Measurements from ENCODE around the gene MTHFR. TPM values are rescaled to one million over a fixed set of nuclear protein-coding genes. Genes with fewer than 3 reads are reported as not detected.
A peak's percentile ranks its signal among the peaks of the same experiment; 100 is the strongest.

Gene MTHFR
- total and polyA plus RNA-seq, 2 donors from 2014 or later: 10.6 to 65.5 TPM

- no peaks in the 10 kb centered on the region for H3K27me3 ChIP-seq (ENCODE audit: control insufficient read depth, insufficient read depth, low read length)
- FAIRE-seq (no peak), DNase-seq (no peak)
- H3K9me3 ChIP-seq (ENCODE audit: control insufficient read depth in 2 of 3, insufficient read depth in 1 of 3, low read length in 3 of 3): no peaks in the 10 kb centered on the region
- TF ChIP-seq, protein P1, sequence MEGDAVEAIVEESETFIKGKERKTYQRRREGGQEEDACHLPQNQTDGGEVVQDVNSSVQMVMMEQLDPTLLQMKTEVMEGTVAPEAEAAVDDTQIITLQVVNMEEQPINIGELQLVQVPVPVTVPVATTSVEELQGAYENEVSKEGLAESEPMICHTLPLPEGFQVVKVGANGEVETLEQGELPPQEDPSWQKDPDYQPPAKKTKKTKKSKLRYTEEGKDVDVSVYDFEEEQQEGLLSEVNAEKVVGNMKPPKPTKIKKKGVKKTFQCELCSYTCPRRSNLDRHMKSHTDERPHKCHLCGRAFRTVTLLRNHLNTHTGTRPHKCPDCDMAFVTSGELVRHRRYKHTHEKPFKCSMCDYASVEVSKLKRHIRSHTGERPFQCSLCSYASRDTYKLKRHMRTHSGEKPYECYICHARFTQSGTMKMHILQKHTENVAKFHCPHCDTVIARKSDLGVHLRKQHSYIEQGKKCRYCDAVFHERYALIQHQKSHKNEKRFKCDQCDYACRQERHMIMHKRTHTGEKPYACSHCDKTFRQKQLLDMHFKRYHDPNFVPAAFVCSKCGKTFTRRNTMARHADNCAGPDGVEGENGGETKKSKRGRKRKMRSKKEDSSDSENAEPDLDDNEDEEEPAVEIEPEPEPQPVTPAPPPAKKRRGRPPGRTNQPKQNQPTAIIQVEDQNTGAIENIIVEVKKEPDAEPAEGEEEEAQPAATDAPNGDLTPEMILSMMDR (IDR thresholded peaks at IDR 0.05; ENCODE audit: borderline replicate concordance, extremely low read depth, insufficient read depth): no peak
- no peak overlapping the region for H3K9ac ChIP-seq (ENCODE audit: low read length in 3 of 3)
- no peak overlapping the region for H3K27ac ChIP-seq (ENCODE audit: low read depth in 2 of 2, low read length in 2 of 2)
- peaks cover 3 to 51% (median 37%) of the 10 kb centered on the region in 3 donors for H3K4me1 ChIP-seq (ENCODE audit: control insufficient read depth in 2 of 3, insufficient read depth in 2 of 3, low read depth in 1 of 3, low read length in 3 of 3)
- intact Hi-C loops (cut with DNase I): no loop called here
- H3K4me3 ChIP-seq (ENCODE audit: low read length in 3 of 3): no peak overlapping the region
- peaks cover 0 to 14% (median 0%) of the 10 kb centered on the region in 3 donors for H3K36me3 ChIP-seq (ENCODE audit: control insufficient read depth in 2 of 3, insufficient read depth in 3 of 3, low read length in 3 of 3)
Observed at GRCh38 chr1:11786168-11786567, 19.6 kb downstream of the MTHFR start.

DNA sequence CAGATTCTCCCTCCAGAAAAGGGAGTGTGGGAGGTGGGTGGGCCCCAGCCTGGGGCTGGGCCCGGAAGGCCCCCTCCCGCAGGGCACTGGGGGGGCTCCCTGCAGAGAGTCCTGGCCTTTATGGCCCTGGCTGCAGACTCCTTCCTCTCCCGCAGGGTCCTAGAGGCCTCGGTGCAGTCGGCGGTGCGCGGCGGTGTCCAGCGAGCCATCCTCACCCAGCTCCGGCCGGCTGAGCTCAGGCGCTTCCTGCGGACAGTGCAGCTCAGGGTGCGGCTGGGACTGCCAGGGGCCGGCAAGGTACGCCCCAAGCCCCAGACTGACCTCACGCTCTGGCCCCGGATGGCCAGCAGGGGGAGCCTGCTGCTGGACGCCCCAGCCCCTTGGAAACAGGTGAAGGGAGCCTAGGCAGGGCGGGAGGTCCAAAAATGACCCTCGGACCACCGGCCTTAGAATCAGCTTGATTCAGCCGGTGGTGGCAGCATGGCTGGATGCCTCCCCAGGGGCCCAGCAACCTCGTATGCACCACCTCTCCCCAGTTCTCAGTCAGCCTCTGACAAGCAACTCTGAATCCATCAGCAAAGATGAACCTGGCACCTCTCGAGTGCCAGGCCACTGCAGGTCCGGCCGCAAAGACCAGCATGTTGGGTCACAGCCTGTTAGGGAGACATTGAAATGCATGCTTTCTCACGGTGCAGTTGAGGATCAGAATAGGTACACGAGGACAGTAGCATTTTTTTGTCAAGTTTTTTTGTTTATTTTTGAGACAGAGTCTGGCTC, 20.6 kb downstream of the MTHFR start:
- H3K9ac ChIP-seq (ENCODE audit: low read length in 3 of 3): peak overlapping the region in 1 of 3 donors; percentile 51
- TF ChIP-seq, protein P1 (IDR thresholded peaks at IDR 0.05; ENCODE audit: borderline replicate concordance, extremely low read depth, insufficient read depth): peak; percentile 79
- peak overlapping the region; percentile 41 to 67 for H3K27ac ChIP-seq (ENCODE audit: low read depth in 2 of 2, low read length in 2 of 2)
- H3K9me3 ChIP-seq (ENCODE audit: control insufficient read depth in 2 of 3, insufficient read depth in 1 of 3, low read length in 3 of 3): no peaks in the 10 kb centered on the region
- DNase-seq: peak; percentile 55 to 94 (median 74)
- peaks cover 3 to 44% (median 36%) of the 10 kb centered on the region in 3 donors for H3K4me1 ChIP-seq (ENCODE audit: control insufficient read depth in 2 of 3, insufficient read depth in 2 of 3, low read depth in 1 of 3, low read length in 3 of 3)
- H3K36me3 ChIP-seq (ENCODE audit: control insufficient read depth in 2 of 3, insufficient read depth in 3 of 3, low read length in 3 of 3): peaks cover 0 to 4% (median 0%) of the 10 kb centered on the region in 3 donors
- H3K27me3 ChIP-seq (ENCODE audit: control insufficient read depth, insufficient read depth, low read length): no peaks in the 10 kb centered on the region
- H3K4me3 ChIP-seq (ENCODE audit: low read length in 3 of 3): peak overlapping the region in 2 of 3 donors; percentile 0 to 49
- FAIRE-seq: no peak
- intact Hi-C loops (cut with DNase I): no loop called here

DNA sequence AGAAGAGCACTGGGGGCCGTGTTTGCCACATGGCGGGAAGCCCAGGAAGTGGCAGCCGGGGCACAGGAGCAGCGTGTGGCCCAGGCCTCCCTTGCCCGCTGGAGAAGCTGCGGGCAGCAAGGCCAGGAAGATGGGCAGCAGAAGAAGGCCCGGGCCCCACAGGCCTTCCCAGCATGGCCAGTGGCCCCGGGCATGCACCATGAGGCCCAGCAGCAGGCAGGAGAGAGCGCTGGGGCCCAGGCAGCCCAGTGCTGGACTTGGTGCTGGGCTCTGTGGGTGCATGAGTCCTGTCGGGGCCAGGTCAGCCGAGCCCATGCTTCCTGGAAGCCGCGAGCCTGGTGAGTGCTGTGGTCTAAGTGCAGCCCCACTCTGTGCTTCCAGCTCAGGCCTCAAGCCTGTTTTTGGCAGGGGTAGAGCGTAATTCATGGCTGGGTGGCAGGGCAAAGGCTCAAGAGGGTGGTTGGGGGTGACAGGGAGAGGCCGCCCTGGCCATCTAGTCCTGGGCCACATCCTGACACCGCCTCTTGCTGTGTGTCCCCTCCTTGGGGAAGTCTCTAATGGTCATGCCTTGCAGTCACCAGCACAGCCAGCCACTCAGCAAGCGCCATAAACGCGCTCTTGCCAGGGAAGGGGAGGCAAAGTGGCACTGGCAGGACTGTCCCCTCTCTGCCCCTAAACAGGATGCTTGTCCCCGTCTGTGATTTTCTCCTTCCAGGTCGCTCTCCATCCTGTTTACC, 21.3 kb downstream of the MTHFR start:
- no peak for FAIRE-seq
- intact Hi-C loops (cut with DNase I): no loop called here
- Histone ChIP-seq H3K4me3 (ENCODE audit: low read length in 3 of 3) (peak overlapping the region in 1 of 3 donors; percentile 49), H3K9ac (ENCODE audit: low read length in 3 of 3) (peak overlapping the region in 1 of 3 donors; percentile 51), H3K27ac (ENCODE audit: low read depth in 2 of 2, low read length in 2 of 2) (peak overlapping the region in 1 of 2 donors; percentile 41), H3K4me1 (ENCODE audit: control insufficient read depth in 2 of 3, insufficient read depth in 2 of 3, low read depth in 1 of 3, low read length in 3 of 3) (peaks cover 3 to 41% (median 30%) of the 10 kb centered on the region in 3 donors), H3K36me3 (ENCODE audit: control insufficient read depth in 2 of 3, insufficient read depth in 3 of 3, low read length in 3 of 3) (no peaks in the 10 kb centered on the region), H3K9me3 (ENCODE audit: control insufficient read depth in 2 of 3, insufficient read depth in 1 of 3, low read length in 3 of 3) (no peaks in the 10 kb centered on the region), H3K27me3 (ENCODE audit: control insufficient read depth, insufficient read depth, low read length) (no peaks in the 10 kb centered on the region)
- TF ChIP-seq, protein P1 (IDR thresholded peaks at IDR 0.05; ENCODE audit: borderline replicate concordance, extremely low read depth, insufficient read depth): no peak
- DNase-seq: no peak

All from kidney (tissue), 14 donors.